H9 (cell line): Measurements from ENCODE around the gene MAPK8. TPM values are rescaled to one million over a fixed set of nuclear protein-coding genes. Genes with fewer than 3 reads are reported as not detected.

Experiments
- DNase-seq: peaks from one replicate; pipeline ENCODE4 v3.0.0-alpha.2; 2017
- H2AFZ ChIP-seq: one replicate; pipeline ENCODE4 v1.6.1; 2013; ENCODE audit warnings: mild to moderate bottlenecking, low read length, control low read depth, moderate library complexity
- H2AK5ac ChIP-seq: 2 replicates; pipeline ENCODE4 v1.6.1; 2013; ENCODE audit warnings: low read length, control low read depth, mixed read lengths; ENCODE audit not compliant: insufficient read length
- H2BK120ac ChIP-seq: one replicate; pipeline ENCODE4 v1.6.1; 2013; ENCODE audit warnings: low read depth, mild to moderate bottlenecking, low read length, control low read depth, inconsistent platforms; ENCODE audit not compliant: poor library complexity, severe bottlenecking
- H2BK12ac ChIP-seq: 2 replicates; pipeline ENCODE4 v1.6.1; 2013; ENCODE audit warnings: low read length, control low read depth, mixed read lengths, low read depth; ENCODE audit not compliant: insufficient read length
- H2BK15ac ChIP-seq: 2 replicates; pipeline ENCODE4 v1.6.1; 2013; ENCODE audit warnings: low read depth, low read length, control low read depth
- H2BK20ac ChIP-seq: one replicate; pipeline ENCODE4 v1.6.1; 2013; ENCODE audit warnings: low read depth, mild to moderate bottlenecking, low read length, control low read depth, inconsistent platforms; ENCODE audit not compliant: poor library complexity, severe bottlenecking
- H2BK5ac ChIP-seq: 2 replicates; pipeline ENCODE4 v1.6.1; 2013; ENCODE audit warnings: low read length, control low read depth, mixed read lengths; ENCODE audit not compliant: insufficient read length
- H3K14ac ChIP-seq: 2 replicates; pipeline ENCODE4 v1.6.1; 2013; ENCODE audit warnings: low read length, control low read depth; ENCODE audit not compliant: insufficient read depth
- H3K18ac ChIP-seq: 2 replicates; pipeline ENCODE4 v1.6.1; 2013; ENCODE audit warnings: low read depth, mild to moderate bottlenecking, mixed read lengths, low read length, control low read depth; ENCODE audit not compliant: insufficient read length
- H3K23ac ChIP-seq: 2 replicates; pipeline ENCODE4 v1.6.1; 2013; ENCODE audit warnings: low read length, control low read depth, mixed read lengths, low read depth; ENCODE audit not compliant: insufficient read length
- H3K23me2 ChIP-seq: 2 replicates; pipeline ENCODE4 v1.6.1; 2013; ENCODE audit warnings: low read depth, mild to moderate bottlenecking, mixed read lengths, low read length, control low read depth; ENCODE audit not compliant: insufficient read length, poor library complexity, severe bottlenecking
- H3K27ac ChIP-seq: 2 replicates; pipeline ENCODE4 v1.5.1; 2013; ENCODE audit warnings: low read length, control low read depth, mixed read lengths, low read depth; ENCODE audit not compliant: insufficient read length
- H3K27me3 ChIP-seq: 2 replicates; pipeline ENCODE4 v1.6.1; 2013; ENCODE audit warnings: low read length, control low read depth, inconsistent platforms; ENCODE audit not compliant: insufficient read depth
- H3K4ac ChIP-seq: 2 replicates; pipeline ENCODE4 v1.6.1; 2013; ENCODE audit warnings: low read depth, mild to moderate bottlenecking, control low read depth, inconsistent platforms, low read length, moderate library complexity
- H3K4me1 ChIP-seq: 2 replicates; pipeline ENCODE4 v1.6.1; 2013; ENCODE audit warnings: low read length, control low read depth, inconsistent platforms; ENCODE audit not compliant: insufficient read depth
- H3K4me2 ChIP-seq: 2 replicates; pipeline ENCODE4 v1.6.1; 2013; ENCODE audit warnings: low read length, control low read depth, mixed read lengths; ENCODE audit not compliant: insufficient read length, insufficient read depth
- H3K56ac ChIP-seq: 2 replicates; pipeline ENCODE4 v1.6.1; 2013; ENCODE audit warnings: low read depth, mild to moderate bottlenecking, mixed read lengths, low read length, control low read depth; ENCODE audit not compliant: insufficient read length
- H3K79me1 ChIP-seq: 2 replicates; pipeline ENCODE4 v1.6.1; 2013; ENCODE audit warnings: low read depth, mild to moderate bottlenecking, moderate library complexity, low read length, control low read depth, inconsistent platforms; ENCODE audit not compliant: insufficient read depth, poor library complexity, severe bottlenecking
- H3K79me2 ChIP-seq: 2 replicates; pipeline ENCODE4 v1.6.1; 2013; ENCODE audit warnings: low read length, control low read depth, inconsistent platforms; ENCODE audit not compliant: insufficient read depth
- H3K9ac ChIP-seq: 2 replicates; pipeline ENCODE4 v1.6.1; 2013; ENCODE audit warnings: low read length, control low read depth, mixed read lengths; ENCODE audit not compliant: insufficient read length; ENCODE audit errors: extremely low read depth
- H3K9me3 ChIP-seq: one replicate; pipeline ENCODE4 v1.6.1; 2013; ENCODE audit warnings: low read depth, low read length, inconsistent platforms; ENCODE audit not compliant: control insufficient read depth
- H3T11ph ChIP-seq: one replicate; pipeline ENCODE4 v1.6.1; 2013; ENCODE audit warnings: mild to moderate bottlenecking, low read length, control low read depth, inconsistent platforms
- H4K20me1 ChIP-seq: one replicate; pipeline ENCODE4 v1.6.1; 2013; ENCODE audit not compliant: control insufficient read depth, insufficient read length, insufficient read depth
- H4K5ac ChIP-seq: 2 replicates; pipeline ENCODE4 v1.6.1; 2013; ENCODE audit warnings: low read depth, mild to moderate bottlenecking, mixed read lengths, low read length, control low read depth; ENCODE audit not compliant: insufficient read length
- H4K8ac ChIP-seq: replicated peaks from 2 replicates; pipeline ENCODE4 v1.6.1; 2013; ENCODE audit warnings: low read length, control low read depth, mixed read lengths, low read depth; ENCODE audit not compliant: insufficient read length
- H4K91ac ChIP-seq: 2 replicates; pipeline ENCODE4 v1.6.1; 2013; ENCODE audit warnings: low read depth, mild to moderate bottlenecking, moderate library complexity, mixed read lengths, low read length, control low read depth; ENCODE audit not compliant: insufficient read length
- H3K27ac Mint-ChIP-seq, 3 experiments: 2 replicates in 2 of 3; 3 replicates in 1 of 3; pipeline ENCODE4 v1.8.0; 2020 to 2021; ENCODE audit warnings: mixed read lengths in 3 of 3, mild to moderate bottlenecking in 1 of 3, moderate library complexity in 1 of 3
- H3K27me3 Mint-ChIP-seq: 2 replicates; pipeline ENCODE4 v1.8.0; 2021; ENCODE audit warnings: low read depth, mild to moderate bottlenecking, moderate library complexity, mixed read lengths
- H3K36me3 Mint-ChIP-seq, 3 experiments: 2 replicates in 2 of 3; 3 replicates in 1 of 3; pipeline ENCODE4 v1.8.0; 2020 to 2021; ENCODE audit warnings: low read depth in 3 of 3, mixed read lengths in 3 of 3; ENCODE audit not compliant: insufficient read depth in 1 of 3
- H3K4me1 Mint-ChIP-seq, 2 experiments: 2 replicates each; pipeline ENCODE4 v1.8.0; 2020; ENCODE audit warnings: mixed read lengths in 2 of 2
- H3K4me3 Mint-ChIP-seq, 2 experiments: 2 replicates in 1 of 2; 3 replicates in 1 of 2; pipeline ENCODE4 v1.8.0; 2020 to 2021; ENCODE audit warnings: mild to moderate bottlenecking in 2 of 2, mixed read lengths in 2 of 2, moderate library complexity in 1 of 2
- H3K9me3 Mint-ChIP-seq, 2 experiments: 2 replicates in 1 of 2; 3 replicates in 1 of 2; pipeline ENCODE4 v1.8.0; 2020; ENCODE audit warnings: mild to moderate bottlenecking in 2 of 2, mixed read lengths in 2 of 2, moderate library complexity in 1 of 2
- CTCF ChIP-seq: fragments of 200-600 bp; sonication (generic); conservative IDR thresholded peaks from 3 replicates; pipeline ENCODE4 v1.8.0; 2021; ENCODE audit warnings: antibody characterized with exemption, mild to moderate bottlenecking
- total RNA-seq: library from RNA; stranded (reverse); gene quantifications from 2 replicates; pipeline ENCODE4 v1.2.1, GENCODE V29; 2021

MAPK8 gene
- total RNA-seq, 1 experiment from 2014 or later, result 52.0 TPM

- no peak overlapping the region for H2AFZ ChIP-seq
- peaks cover 9% of the 10 kb centered on the region; the same call in 1 of the 2 replicates for H3K79me2 ChIP-seq
- H3K23me2 ChIP-seq, result no peaks in the 10 kb centered on the region
- H4K5ac ChIP-seq, result no peak overlapping the region
- no peak for DNase-seq
- no peak overlapping the region for H3K4ac ChIP-seq
- H2BK20ac ChIP-seq, result no peak overlapping the region
- H2BK120ac ChIP-seq, result no peak overlapping the region
- H4K20me1 ChIP-seq, result no peaks in the 10 kb centered on the region
- H3K27me3 Mint-ChIP-seq, result no peaks in the 10 kb centered on the region; the same call in 1 of the 2 replicates
- no peak overlapping the region for H2BK5ac ChIP-seq
- peaks cover 6 to 21% (median 8%) of the 10 kb centered on the region in 3 experiments; a peak in 6 of 7 replicates for H3K36me3 Mint-ChIP-seq
- peaks cover 2% of the 10 kb centered on the region for H3K79me1 ChIP-seq
- no peak overlapping the region for H2BK15ac ChIP-seq
- H3K4me1 Mint-ChIP-seq, result peaks cover 0 to 5% of the 10 kb centered on the region in 2 experiments; a peak in 1 of 4 replicates
- H4K8ac ChIP-seq, result no peak overlapping the region
- no peaks in the 10 kb centered on the region for H3K4me1 ChIP-seq
- no peak for TF ChIP-seq CTCF
- H3K9me3 ChIP-seq, result no peaks in the 10 kb centered on the region
- no peak overlapping the region for H3K27ac ChIP-seq
- H3K27me3 ChIP-seq, result no peaks in the 10 kb centered on the region
- no peak overlapping the region for H2BK12ac ChIP-seq
- H4K91ac ChIP-seq, result no peak overlapping the region
- H3K23ac ChIP-seq, result no peak overlapping the region
- no peak overlapping the region for H3T11ph ChIP-seq
- H3K4me2 ChIP-seq, result no peak overlapping the region
- peaks cover 5 to 12% of the 10 kb centered on the region in 2 experiments; a peak in 4 of 5 replicates for H3K9me3 Mint-ChIP-seq
- no peak overlapping the region for H3K14ac ChIP-seq
- no peak overlapping the region for H3K18ac ChIP-seq
- H3K9ac ChIP-seq, result no peak overlapping the region
- H3K27ac Mint-ChIP-seq, result no peak overlapping the region
- no peak overlapping the region for H2AK5ac ChIP-seq
- H3K4me3 Mint-ChIP-seq, result no peak overlapping the region
- H3K56ac ChIP-seq, result no peak overlapping the region
Observed at GRCh38 chr10:48369501-48369900, 63.0 kb downstream of the MAPK8 start.
